ENCODE measurements around the gene EPHB3. TPM values are rescaled to one million over a fixed set of nuclear protein-coding genes. Genes with fewer than 3 reads are reported as not detected.

EPHB3 gene
- total and polyA plus RNA-seq, 12 donors: 0.29 to 3.7 (median 1.2) TPM

- WGBS, 4 donors: 90 to 94% (median 92%) methylated on average over 5 of the region's 5 CpGs
- intact Hi-C loops (cut with DNase I): no loop called here
- peaks cover 13 to 15% of the 10 kb centered on the region in 2 donors for H3K4me1 ChIP-seq (replicated peaks in 1 of 2)
Measured at GRCh38 chr3:184596233-184596632, 34.6 kb downstream of the EPHB3 start.

DNA sequence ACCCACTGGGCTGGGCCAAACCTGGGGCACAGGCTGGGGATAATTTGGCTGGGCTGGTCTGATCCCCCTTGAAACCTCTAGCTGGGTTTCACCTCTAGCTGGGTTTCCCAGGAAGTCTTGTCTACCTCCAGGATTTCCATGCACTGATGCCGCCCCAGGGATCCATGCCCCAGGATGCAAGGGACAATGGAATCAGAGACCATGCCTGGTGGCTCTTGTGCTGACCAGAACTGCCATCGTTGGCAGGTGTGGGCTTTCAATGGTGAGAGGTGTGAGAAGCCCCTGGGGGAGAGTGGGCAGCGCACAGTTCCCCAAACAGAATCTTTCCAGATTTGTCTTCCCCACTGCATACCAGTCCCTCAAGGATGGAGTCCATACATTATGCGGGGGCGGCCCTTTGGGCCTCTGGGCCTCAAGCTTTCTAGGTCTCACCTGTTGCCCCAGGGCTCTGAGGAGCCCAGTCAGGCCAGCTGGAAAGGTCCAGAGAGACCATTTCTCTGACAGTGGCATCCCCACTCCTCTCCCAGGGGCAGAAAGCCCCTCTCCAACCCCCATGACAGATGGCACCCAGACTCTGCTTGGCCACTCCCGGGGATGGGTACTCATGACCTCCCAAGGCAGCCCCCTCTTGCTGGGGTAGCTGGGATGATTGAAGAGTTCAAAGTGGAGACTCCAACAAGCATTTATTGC lies 35.4 kb downstream of the EPHB3 start:
- DNase-seq: no peak

More at GRCh38 chr3:184596233-184596632, 34.6 kb downstream of the EPHB3 start:
- H3K27ac ChIP-seq: no peak overlapping the region
- no peak overlapping the region for H3K4me3 ChIP-seq
- TF ChIP-seq CTCF (IDR thresholded peaks at IDR 0.05) (no peak), POLR2A (IDR thresholded peaks at IDR 0.05) (no peak)
- no peak for DNase-seq
- no peaks in the 10 kb centered on the region for H3K27me3 ChIP-seq
- no peaks in the 10 kb centered on the region for H3K9me3 ChIP-seq (replicated peaks in 1 of 3)
- H3K36me3 ChIP-seq (replicated peaks in 1 of 2): no peaks in the 10 kb centered on the region

GRCh38 chr3:184597829-184598573 lies 36.4 kb downstream of the EPHB3 start:
- TF ChIP-seq POLR2A (IDR thresholded peaks at IDR 0.05): no peak
- TF ChIP-seq CTCF (IDR thresholded peaks at IDR 0.05): no peak
- H3K4me3 ChIP-seq: no peak overlapping the region
- intact Hi-C loops (cut with DNase I): no loop called here
- no peak overlapping the region for H3K27ac ChIP-seq
- H3K4me1 ChIP-seq (replicated peaks in 1 of 2): peaks cover 10 to 14% of the 10 kb centered on the region in 2 donors
- no peaks in the 10 kb centered on the region for H3K9me3 ChIP-seq (replicated peaks in 1 of 3)
- no peaks in the 10 kb centered on the region for H3K27me3 ChIP-seq
- no peaks in the 10 kb centered on the region for H3K36me3 ChIP-seq (replicated peaks in 1 of 2)
- no peak for DNase-seq
- WGBS, 4 donors: 61 to 70% (median 62%) methylated on average over 10 to 20 of the region's 20 CpGs

More for the DNA sequence above, 35.4 kb downstream of the EPHB3 start:
- Histone ChIP-seq H3K27ac (no peak overlapping the region), H3K4me3 (no peak overlapping the region), H3K36me3 (replicated peaks in 1 of 2) (no peaks in the 10 kb centered on the region), H3K4me1 (replicated peaks in 1 of 2) (peaks cover 13 to 14% of the 10 kb centered on the region in 2 donors), H3K9me3 (replicated peaks in 1 of 3) (no peaks in the 10 kb centered on the region), H3K27me3 (no peaks in the 10 kb centered on the region)
- WGBS, 4 donors: 89 to 100% (median 98%) methylated on average over 4 to 6 of the region's 6 CpGs
- intact Hi-C loops (cut with DNase I): no loop called here
- TF ChIP-seq CTCF (IDR thresholded peaks at IDR 0.05) (no peak), POLR2A (IDR thresholded peaks at IDR 0.05) (no peak)

DNA sequence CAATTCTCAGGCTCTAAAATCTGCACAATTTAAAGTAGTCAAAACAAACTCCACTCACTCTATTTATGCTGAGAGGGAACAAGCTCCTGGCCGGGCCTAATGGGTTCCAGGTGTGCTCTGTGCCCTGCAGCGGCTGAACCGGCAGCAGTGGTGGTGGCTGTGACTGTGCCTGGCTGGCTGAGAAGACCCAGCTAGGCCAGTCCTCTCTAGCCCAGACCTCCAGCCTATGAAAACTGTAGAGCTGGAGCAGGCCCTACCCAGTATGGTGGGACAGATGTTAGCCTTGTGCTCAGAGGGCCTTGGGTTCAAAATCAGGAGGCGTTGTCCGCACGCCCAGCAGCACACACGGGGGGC lies 37.0 kb downstream of the EPHB3 start:
- 91 to 100% (median 93%) methylated on average over 1 to 7 of the region's 7 CpGs for WGBS, 4 donors
- H3K4me3 ChIP-seq: no peak overlapping the region
- H3K27me3 ChIP-seq: no peaks in the 10 kb centered on the region
- no peak for DNase-seq
- no peaks in the 10 kb centered on the region for H3K36me3 ChIP-seq (replicated peaks in 1 of 2)
- H3K27ac ChIP-seq: no peak overlapping the region
- intact Hi-C loops (cut with DNase I): no loop called here
- H3K4me1 ChIP-seq (replicated peaks in 1 of 2): peaks cover 13 to 18% of the 10 kb centered on the region in 2 donors
- no peak for TF ChIP-seq CTCF (IDR thresholded peaks at IDR 0.05)
- TF ChIP-seq POLR2A (IDR thresholded peaks at IDR 0.05): no peak
- H3K9me3 ChIP-seq (replicated peaks in 1 of 3): no peaks in the 10 kb centered on the region
